Astrocyte of the cerebellum (primary cell): Measurements from ENCODE around the gene REPS1.

Experiments
- DNase-seq: peaks from one replicate; pipeline ENCODE4 v3.0.0-alpha.2; 2011; ENCODE audit warnings: low read depth
- H3K4me3 ChIP-seq: 2 replicates; pipeline ENCODE4 v1.5.1; 2011; ENCODE audit warnings: mild to moderate bottlenecking, low read depth, low read length, moderate library complexity
- CTCF ChIP-seq: IDR thresholded peaks from 2 replicates; pipeline ENCODE4 v1.5.1; 2012; ENCODE audit warnings: low read length, low read depth, moderate library complexity, mild to moderate bottlenecking; ENCODE audit errors: missing control alignments
- in situ Hi-C: cut with HindIII; loops from 2 replicates; pipeline ENCODE4 v1.10.0; 2017; ENCODE audit warnings: low sequenced_read_pairs

REPS1 gene

DNA sequence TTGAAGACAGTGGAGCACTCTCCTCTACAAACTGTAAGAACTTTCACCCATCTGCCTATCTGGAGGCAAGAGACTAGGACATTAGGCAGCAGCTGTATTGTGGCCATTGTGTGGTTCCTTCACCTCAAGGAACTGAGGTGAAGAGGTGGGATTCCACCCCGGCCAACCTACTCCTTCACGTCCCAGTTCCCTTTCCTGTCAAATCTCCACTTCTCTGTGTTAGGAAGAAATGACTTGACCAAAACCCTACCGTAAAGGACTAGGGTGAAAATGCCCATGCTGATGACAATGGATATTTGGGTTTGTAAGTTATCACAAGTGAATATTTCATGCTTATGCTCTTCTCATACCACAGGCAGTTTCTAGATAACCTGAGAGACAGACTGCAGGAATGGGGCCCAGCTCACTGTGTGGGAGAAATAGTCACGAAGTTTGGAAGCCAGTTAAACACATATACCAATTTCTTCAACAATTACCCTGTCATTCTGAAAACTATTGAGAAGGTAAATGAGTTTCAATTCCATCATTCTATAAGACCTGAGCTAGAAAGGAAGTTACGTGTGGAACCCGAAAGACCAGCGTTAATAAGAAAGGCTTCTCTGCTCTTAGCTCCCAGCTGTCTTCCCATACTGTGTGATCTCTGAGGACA is 105.6 kb downstream of the REPS1 start:
- in situ Hi-C loops = no loop called here

GRCh38 chr6:138873191-138873590 is 114.9 kb downstream of the REPS1 start:
- DNase-seq = no peak
- H3K4me3 ChIP-seq = no peak overlapping the region
- TF ChIP-seq CTCF = no peak
- in situ Hi-C loops = no loop called here

More for the DNA sequence above, 105.6 kb downstream of the REPS1 start:
- no peak for DNase-seq
- no peak overlapping the region for H3K4me3 ChIP-seq
- no peak for TF ChIP-seq CTCF

DNA sequence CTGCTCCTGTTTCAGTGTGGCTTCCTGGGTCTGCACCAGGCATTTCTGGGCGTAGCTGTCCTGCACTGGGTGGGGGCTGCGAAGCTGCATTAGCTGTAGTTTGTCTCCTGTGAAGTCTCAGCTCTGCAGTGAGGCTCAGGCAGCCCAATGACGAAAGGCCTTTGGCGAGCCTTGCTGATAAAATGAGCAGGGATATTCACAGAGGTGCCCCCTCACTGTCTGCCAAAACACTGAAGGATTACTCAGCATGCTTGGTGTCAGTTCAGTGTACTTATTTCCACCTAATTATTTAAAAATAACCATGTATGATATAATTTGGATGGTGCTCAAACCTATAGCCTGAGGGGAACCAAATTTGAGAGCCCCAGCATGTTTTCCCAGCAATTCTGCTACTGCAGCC is 118.7 kb downstream of the REPS1 start:
- no peak overlapping the region for H3K4me3 ChIP-seq
- TF ChIP-seq CTCF = no peak
- in situ Hi-C loops = no loop called here
- no peak for DNase-seq

GRCh38 chr6:138868181-138868580 is 119.9 kb downstream of the REPS1 start:
- TF ChIP-seq CTCF = no peak
- in situ Hi-C loops = no loop called here
- no peak overlapping the region for H3K4me3 ChIP-seq
- no peak for DNase-seq

- DNase-seq = no peak
- in situ Hi-C loops = no loop called here
- no peak for TF ChIP-seq CTCF
- H3K4me3 ChIP-seq = no peak overlapping the region
Measured at GRCh38 chr6:138865480-138866109, 122.5 kb downstream of the REPS1 start.

DNA sequence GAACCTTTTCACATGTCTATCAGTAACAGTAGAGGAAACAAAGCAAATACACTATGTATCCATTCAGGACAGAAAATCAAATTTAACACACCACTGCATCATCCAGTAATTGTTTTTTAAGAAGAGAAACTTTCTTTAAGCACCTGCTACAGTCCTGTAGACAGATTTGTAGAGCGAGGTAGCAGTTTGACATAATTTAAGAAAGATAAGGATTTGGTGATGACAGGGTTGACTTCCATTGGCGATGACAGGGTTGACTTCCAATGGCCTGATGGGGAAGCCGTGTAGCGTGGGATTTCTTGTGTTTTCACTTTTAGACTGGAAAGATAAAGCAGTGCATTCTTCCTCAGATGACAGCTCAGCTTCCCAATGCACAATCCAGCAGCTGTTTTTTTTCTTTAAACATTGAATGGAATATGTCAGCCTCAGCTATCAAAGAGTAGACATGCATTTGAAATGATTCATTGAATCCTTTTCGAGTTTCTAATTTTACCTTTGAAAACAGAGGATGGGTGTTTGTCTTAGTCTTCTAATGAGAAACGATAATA is 123.6 kb downstream of the REPS1 start:
- in situ Hi-C loops = no loop called here
- TF ChIP-seq CTCF = no peak
- DNase-seq = no peak
- H3K4me3 ChIP-seq = no peak overlapping the region
